ENCODE data around the gene PURA.

Gene PURA

GRCh38 chr5:140083120-140083519 is 30.8 kb upstream of the PURA start:
- Histone ChIP-seq H3K27me3 (ENCODE audit: low read length) (no peaks in the 10 kb centered on the region), H3K4me2 (ENCODE audit: low read depth, low read length, poor library complexity, severe bottlenecking) (no peak overlapping the region)
- TF ChIP-seq EZH2phosphoT487 (conservative IDR thresholded peaks at IDR 0.05; ENCODE audit: low read length), result no peak
- TF ChIP-seq CTCF (IDR thresholded peaks at IDR 0.05; ENCODE audit: insufficient read depth, low read length, poor library complexity, severe bottlenecking), result no peak

GRCh38 chr5:140083650-140084049 is 30.3 kb upstream of the PURA start:
- Histone ChIP-seq H3K9me3 (ENCODE audit: insufficient read depth, low read length) (no peaks in the 10 kb centered on the region), H3K4me2 (ENCODE audit: low read depth, low read length, poor library complexity, severe bottlenecking) (no peak overlapping the region), H3K27ac (ENCODE audit: low read depth, low read length) (no peak overlapping the region), H3F3A (ENCODE audit: insufficient read depth) (no peaks in the 10 kb centered on the region), H3K79me2 (ENCODE audit: insufficient read depth, low read length) (no peaks in the 10 kb centered on the region), H3K4me3 (ENCODE audit: insufficient read depth, low read length, poor library complexity, severe bottlenecking) (no peak overlapping the region), H3K9me2 (replicated peaks; ENCODE audit: insufficient read depth, low read length) (no peaks in the 10 kb centered on the region), H2AFZ (ENCODE audit: low read depth, low read length, severe bottlenecking) (no peak overlapping the region), H4K20me1 (ENCODE audit: low read depth, low read length) (no peaks in the 10 kb centered on the region), H3K9ac (ENCODE audit: low read length) (no peak overlapping the region), H3K36me3 (ENCODE audit: low read length) (no peaks in the 10 kb centered on the region), H3K27me3 (ENCODE audit: low read length) (no peaks in the 10 kb centered on the region)
- no peak for TF ChIP-seq CTCF (IDR thresholded peaks at IDR 0.05; ENCODE audit: insufficient read depth, low read length, poor library complexity, severe bottlenecking)
- no peak for TF ChIP-seq EZH2phosphoT487 (conservative IDR thresholded peaks at IDR 0.05; ENCODE audit: low read length)

More at GRCh38 chr5:140083120-140083519, 30.8 kb upstream of the PURA start:
- Histone ChIP-seq H3K4me3 (ENCODE audit: insufficient read depth, low read length, poor library complexity, severe bottlenecking) (no peak overlapping the region), H2AFZ (ENCODE audit: low read depth, low read length, severe bottlenecking) (no peak overlapping the region), H3F3A (ENCODE audit: insufficient read depth) (no peaks in the 10 kb centered on the region), H3K79me2 (ENCODE audit: insufficient read depth, low read length) (no peaks in the 10 kb centered on the region), H3K27ac (ENCODE audit: low read depth, low read length) (no peak overlapping the region), H4K20me1 (ENCODE audit: low read depth, low read length) (no peaks in the 10 kb centered on the region), H3K9me3 (ENCODE audit: insufficient read depth, low read length) (no peaks in the 10 kb centered on the region), H3K36me3 (ENCODE audit: low read length) (no peaks in the 10 kb centered on the region), H3K9me2 (replicated peaks; ENCODE audit: insufficient read depth, low read length) (no peaks in the 10 kb centered on the region), H3K9ac (ENCODE audit: low read length) (no peak overlapping the region)

- H3K36me3 ChIP-seq (ENCODE audit: low read length), result no peaks in the 10 kb centered on the region
- no peaks in the 10 kb centered on the region for H3K9me3 ChIP-seq (ENCODE audit: insufficient read depth, low read length)
- TF ChIP-seq EZH2phosphoT487 (conservative IDR thresholded peaks at IDR 0.05; ENCODE audit: low read length), result no peak
- TF ChIP-seq CTCF (IDR thresholded peaks at IDR 0.05; ENCODE audit: insufficient read depth, low read length, poor library complexity, severe bottlenecking), result no peak
- no peaks in the 10 kb centered on the region for H3F3A ChIP-seq (ENCODE audit: insufficient read depth)
- no peak overlapping the region for H3K4me3 ChIP-seq (ENCODE audit: insufficient read depth, low read length, poor library complexity, severe bottlenecking)
- no peak overlapping the region for H3K4me2 ChIP-seq (ENCODE audit: low read depth, low read length, poor library complexity, severe bottlenecking)
- no peaks in the 10 kb centered on the region for H3K9me2 ChIP-seq (replicated peaks; ENCODE audit: insufficient read depth, low read length)
- no peaks in the 10 kb centered on the region for H3K27me3 ChIP-seq (ENCODE audit: low read length)
- no peak overlapping the region for H3K27ac ChIP-seq (ENCODE audit: low read depth, low read length)
- H3K9ac ChIP-seq (ENCODE audit: low read length), result no peak overlapping the region
- no peak overlapping the region for H2AFZ ChIP-seq (ENCODE audit: low read depth, low read length, severe bottlenecking)
- H4K20me1 ChIP-seq (ENCODE audit: low read depth, low read length), result no peaks in the 10 kb centered on the region
- no peaks in the 10 kb centered on the region for H3K79me2 ChIP-seq (ENCODE audit: insufficient read depth, low read length)
These were observed 29.4 kb upstream of the PURA start for GRCh38 chr5:140084541-140084940.

All from SU-DHL-6 (cell line).